GM12872 (cell line): ENCODE data around the gene TMED10.

Experiments
- TF ChIP-seq, protein P1 (sequence below): IDR thresholded peaks from 3 replicates; pipeline ENCODE4 v1.5.1; 2011; ENCODE audit warnings: low read depth, mild to moderate bottlenecking, low read length, moderate library complexity; ENCODE audit not compliant: insufficient read depth

The TMED10 gene

DNA sequence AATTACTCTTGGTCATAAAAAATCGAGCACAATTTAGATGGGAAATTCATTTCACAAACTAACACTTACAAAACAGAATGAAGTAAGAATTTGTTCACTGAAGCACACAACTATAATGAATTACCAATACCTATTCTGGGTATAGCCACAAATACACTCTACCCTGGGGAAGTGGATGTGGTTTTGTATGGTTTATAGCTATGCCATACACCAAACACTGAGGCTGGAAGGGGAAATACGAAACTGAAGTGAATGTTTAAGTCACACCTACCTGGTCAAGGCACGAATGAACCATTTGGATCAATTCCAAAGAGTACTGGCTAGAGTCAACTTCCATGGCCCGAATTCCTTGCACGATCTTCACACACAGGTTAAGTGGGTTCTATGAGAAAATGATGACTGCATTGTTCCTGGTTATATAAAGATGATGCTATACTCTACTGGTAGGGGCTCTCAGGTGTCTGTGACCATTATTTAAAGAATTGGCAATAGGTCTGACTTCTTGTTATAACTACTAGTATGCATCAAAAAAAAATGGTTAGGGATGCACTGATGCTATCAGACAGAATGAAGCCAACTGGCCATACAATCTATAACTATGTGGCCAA lies 62.4 kb downstream of the TMED10 start:
- TF ChIP-seq, protein P1, sequence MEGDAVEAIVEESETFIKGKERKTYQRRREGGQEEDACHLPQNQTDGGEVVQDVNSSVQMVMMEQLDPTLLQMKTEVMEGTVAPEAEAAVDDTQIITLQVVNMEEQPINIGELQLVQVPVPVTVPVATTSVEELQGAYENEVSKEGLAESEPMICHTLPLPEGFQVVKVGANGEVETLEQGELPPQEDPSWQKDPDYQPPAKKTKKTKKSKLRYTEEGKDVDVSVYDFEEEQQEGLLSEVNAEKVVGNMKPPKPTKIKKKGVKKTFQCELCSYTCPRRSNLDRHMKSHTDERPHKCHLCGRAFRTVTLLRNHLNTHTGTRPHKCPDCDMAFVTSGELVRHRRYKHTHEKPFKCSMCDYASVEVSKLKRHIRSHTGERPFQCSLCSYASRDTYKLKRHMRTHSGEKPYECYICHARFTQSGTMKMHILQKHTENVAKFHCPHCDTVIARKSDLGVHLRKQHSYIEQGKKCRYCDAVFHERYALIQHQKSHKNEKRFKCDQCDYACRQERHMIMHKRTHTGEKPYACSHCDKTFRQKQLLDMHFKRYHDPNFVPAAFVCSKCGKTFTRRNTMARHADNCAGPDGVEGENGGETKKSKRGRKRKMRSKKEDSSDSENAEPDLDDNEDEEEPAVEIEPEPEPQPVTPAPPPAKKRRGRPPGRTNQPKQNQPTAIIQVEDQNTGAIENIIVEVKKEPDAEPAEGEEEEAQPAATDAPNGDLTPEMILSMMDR: no peak

DNA sequence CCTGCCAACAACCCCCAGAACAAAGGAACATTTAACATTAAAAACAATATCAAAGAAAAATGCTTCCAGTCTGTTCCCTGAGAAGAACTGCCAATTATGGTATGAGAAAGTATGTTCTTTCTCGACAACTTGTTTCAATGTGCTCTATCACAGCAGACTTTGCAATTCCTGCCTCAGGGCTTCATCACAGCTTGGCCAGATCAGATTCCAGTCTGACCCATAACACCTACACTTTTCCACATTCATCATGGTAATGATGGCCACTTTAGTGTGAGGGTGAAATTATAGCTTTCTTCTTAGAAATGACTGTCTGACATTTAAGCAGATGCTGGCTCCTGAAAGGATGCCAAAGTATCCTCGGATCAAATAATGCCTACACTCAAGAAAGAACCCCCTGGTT lies 66.5 kb downstream of the TMED10 start:
- TF ChIP-seq, protein P1: no peak

DNA sequence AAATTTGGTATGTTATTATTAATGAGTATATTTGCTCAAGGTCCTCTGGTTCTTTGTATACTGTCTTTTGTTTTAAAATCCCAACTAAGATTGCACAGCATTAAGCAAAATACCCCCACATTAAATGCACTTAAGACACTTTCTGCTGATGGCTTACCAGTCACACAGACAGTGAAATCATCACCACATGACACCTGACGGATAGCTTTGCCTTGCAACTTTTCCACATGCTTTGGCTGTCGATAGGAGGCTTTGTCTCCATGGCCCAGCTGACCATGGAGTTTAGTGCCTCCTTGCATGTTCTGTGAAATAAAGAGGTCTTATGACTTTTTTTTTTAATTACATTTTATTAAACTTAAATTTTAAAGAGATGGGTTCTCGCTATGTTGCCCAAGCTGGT lies 69.2 kb downstream of the TMED10 start:
- TF ChIP-seq, protein P1: no peak

DNA sequence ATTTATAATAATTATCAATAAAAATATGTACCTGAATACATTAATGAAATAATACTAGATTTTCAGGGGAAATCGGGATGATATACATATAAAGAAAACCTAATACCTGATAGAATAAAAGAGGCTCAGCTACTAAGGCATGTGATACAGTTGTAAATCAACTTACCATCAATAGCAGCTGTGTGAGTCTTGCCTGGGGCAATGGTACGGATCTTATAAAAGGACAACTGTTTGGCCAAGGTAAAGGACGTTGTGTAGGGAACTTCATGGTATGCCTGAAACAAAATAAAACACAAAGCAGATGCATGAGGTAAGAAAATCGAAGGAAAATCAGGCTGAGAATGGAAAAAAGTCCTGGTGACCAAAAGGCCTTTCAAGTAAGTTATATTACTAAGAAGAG lies 74.9 kb downstream of the TMED10 start:
- TF ChIP-seq, protein P1: no peak

DNA sequence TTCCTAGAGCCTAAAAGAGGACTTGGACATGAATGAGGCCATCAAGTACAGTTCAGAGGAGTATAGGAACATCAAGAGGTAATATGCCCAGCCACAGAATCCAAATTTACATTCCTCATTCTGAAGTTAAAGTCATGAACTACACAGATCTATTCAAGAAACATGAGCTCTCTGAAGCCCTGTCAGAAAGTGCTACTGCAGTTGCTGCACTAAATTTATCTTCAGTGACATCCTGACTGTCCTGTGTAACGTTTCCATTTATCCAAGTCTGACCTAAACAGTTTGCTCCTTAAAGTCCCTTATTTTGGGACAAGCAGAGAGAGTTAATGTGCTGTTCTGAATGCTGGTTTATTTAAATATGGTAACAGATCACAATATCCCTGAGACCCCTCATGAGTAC lies 77.7 kb downstream of the TMED10 start:
- TF ChIP-seq, protein P1: no peak

DNA sequence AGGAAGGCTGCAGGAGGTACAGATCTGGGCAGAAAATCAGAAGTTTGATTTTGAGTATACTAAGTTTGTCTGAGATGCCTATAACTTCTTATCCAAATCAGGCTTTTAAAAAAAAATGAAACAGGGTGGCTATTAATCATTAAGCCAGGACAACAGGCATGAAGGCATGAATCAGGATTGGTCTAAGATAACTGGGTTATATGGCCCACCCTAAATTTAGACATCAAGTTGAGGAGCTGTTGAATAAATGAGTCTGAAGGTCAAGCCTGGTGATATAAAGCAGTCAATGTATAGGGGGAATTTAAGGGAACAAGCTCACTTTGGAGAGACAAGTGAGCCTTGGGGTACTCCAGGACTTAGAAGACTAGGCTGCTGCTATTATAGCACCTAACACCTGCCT lies 78.2 kb downstream of the TMED10 start:
- TF ChIP-seq, protein P1: no peak

DNA sequence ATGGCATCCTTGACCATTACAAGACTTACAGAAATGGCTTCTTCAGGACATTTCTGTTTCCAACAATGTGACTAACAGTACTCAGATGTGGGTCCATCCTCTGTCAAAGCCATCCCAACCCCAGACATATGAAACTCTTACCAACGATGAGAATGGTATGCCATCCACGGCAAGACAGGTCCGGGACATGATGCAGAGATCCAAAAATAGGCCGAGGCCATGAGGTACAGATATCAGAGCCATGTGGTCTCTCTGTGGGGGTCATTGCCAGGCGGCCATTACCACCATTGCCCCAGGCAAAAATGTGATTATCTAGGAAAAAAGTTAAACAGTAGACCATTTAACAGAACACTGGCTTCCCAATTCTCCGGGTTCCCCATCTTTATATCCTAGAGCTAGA lies 79.5 kb downstream of the TMED10 start:
- TF ChIP-seq, protein P1: no peak

DNA sequence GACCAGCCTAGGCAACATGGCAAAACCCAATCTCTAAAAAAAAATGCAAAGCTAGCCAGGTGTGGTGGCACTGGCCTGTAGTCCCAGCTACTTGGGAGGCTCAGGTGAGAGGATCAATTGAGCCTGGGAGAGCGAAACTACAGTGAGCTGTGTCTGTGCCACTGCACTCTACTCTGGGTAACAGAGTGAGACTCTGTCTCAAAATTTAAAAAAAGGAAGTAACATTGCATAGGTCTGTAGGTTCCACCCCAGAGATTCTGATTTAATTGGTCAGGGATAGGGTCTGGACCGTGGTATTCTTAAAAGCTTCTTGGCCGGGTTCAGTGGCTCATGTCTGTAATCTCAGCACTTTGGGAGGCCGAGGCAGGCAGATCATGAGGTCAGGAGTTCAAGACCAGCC lies 80.7 kb downstream of the TMED10 start:
- TF ChIP-seq, protein P1: no peak
